OCI-LY3 (cell line): ENCODE measurements around the gene PVALB.

Source experiments
- H2AFZ ChIP-seq: fragments of 200-600, 300-600 bp; shearing (Covaris generic); 2 replicates; pipeline ENCODE4 v1.6.0; 2014; ENCODE audit warnings: antibody characterized with exemption, low read depth, low read length
- H3K27ac ChIP-seq: fragments of 200-600, 300-600 bp; sonication (generic); 2 replicates; pipeline ENCODE4 v1.5.1; 2014; ENCODE audit warnings: mild to moderate bottlenecking, low read length, moderate library complexity, mixed read lengths
- H3K27me3 ChIP-seq: fragments of 200-600, 300-600 bp; sonication (generic); 2 replicates; pipeline ENCODE4 v1.6.1; 2014; ENCODE audit warnings: low read depth, low read length, mixed read lengths
- H3K36me3 ChIP-seq: fragments of 200-600, 300-600 bp; sonication (generic); replicated peaks from 2 replicates; pipeline ENCODE3; 2014; ENCODE audit warnings: low read depth, low read length, mixed read lengths
- H3K4me1 ChIP-seq: fragments of 300-600, 200-600 bp; sonication (generic); 2 replicates; pipeline ENCODE4 v1.6.1; 2014; ENCODE audit warnings: low read length, mixed read lengths
- H3K4me2 ChIP-seq: fragments of 200-600, 300-600 bp; sonication (generic); 2 replicates; pipeline ENCODE4 v1.6.1; 2014; ENCODE audit warnings: low read length, mixed read lengths
- H3K4me3 ChIP-seq: fragments of 300-600, 200-600 bp; sonication (generic); 2 replicates; pipeline ENCODE4 v1.5.1; 2014; ENCODE audit warnings: antibody characterized with exemption, mild to moderate bottlenecking, low read length, moderate library complexity
- H3K79me2 ChIP-seq: fragments of 300-600, 200-600 bp; shearing (Covaris generic); 2 replicates; pipeline ENCODE4 v1.6.1; 2014; ENCODE audit warnings: mild to moderate bottlenecking, low read length, mixed read lengths
- H3K9ac ChIP-seq: fragments of 300-600, 200-600 bp; shearing (Covaris generic); 2 replicates; pipeline ENCODE4 v1.6.0; 2014; ENCODE audit warnings: mild to moderate bottlenecking, low read length, moderate library complexity
- H3K9me3 ChIP-seq: fragments of 200-600, 300-600 bp; shearing (Covaris generic); 2 replicates; pipeline ENCODE4 v1.6.1; 2014; ENCODE audit warnings: low read length, mixed read lengths; ENCODE audit not compliant: insufficient read depth
- H4K20me1 ChIP-seq: fragments of 200-600, 300-600 bp; sonication (generic); 2 replicates; pipeline ENCODE4 v1.6.1; 2016; ENCODE audit warnings: low read length, mixed read lengths; ENCODE audit not compliant: insufficient read depth
- CTCF ChIP-seq: fragments of 200-600, 300-600 bp; sonication (generic); IDR thresholded peaks from 2 replicates; pipeline ENCODE4 v1.5.1; 2014; ENCODE audit warnings: antibody characterized with exemption, low read length, low read depth
- EZH2phosphoT487 ChIP-seq: fragments of 200-600 bp; shearing (Covaris generic); IDR thresholded peaks from 2 replicates; pipeline ENCODE4 v1.6.1; 2018; ENCODE audit warnings: antibody characterized with exemption, mixed run types, low read depth

Gene PVALB

GRCh38 chr22:36860821-36861659 is 44.2 kb upstream of the PVALB start, which contains the start of gene NCF4:
Gene NCF4, plus strand, starts transcription at chr22:36861006. Its CDS starts 166 bp downstream, at chr22:36861172.
- Histone ChIP-seq H2AFZ (peak within 1 kb of the TSS; percentile 79), H3K4me2 (peak within 1 kb of the TSS; percentile 81), H3K27ac (peak within 1 kb of the TSS; percentile 92), H3K9me3 (no peaks in the 10 kb centered on the region), H3K27me3 (no peaks in the 10 kb centered on the region), H3K9ac (peak within 1 kb of the TSS; percentile 86), H3K4me1 (peaks cover 98% of the 10 kb centered on the region), H3K36me3 (peaks cover 8% of the 10 kb centered on the region), H4K20me1 (no peaks in the 10 kb centered on the region), H3K79me2 (no peaks in the 10 kb centered on the region), H3K4me3 (peak within 1 kb of the TSS; percentile 57)
- no peak for TF ChIP-seq EZH2phosphoT487

- Histone ChIP-seq H3K27ac (peak overlapping the region; percentile 92), H3K4me2 (peak overlapping the region; percentile 81), H3K4me3 (peak overlapping the region; percentile 28)
Observed at GRCh38 chr22:36860438-36860820, 43.6 kb upstream of the PVALB start.

GRCh38 chr22:36860017-36860416 is 43.2 kb upstream of the PVALB start:
- Histone ChIP-seq H3K4me2 (peak overlapping the region; percentile 81), H3K36me3 (peaks cover 8% of the 10 kb centered on the region), H3K9me3 (no peaks in the 10 kb centered on the region), H3K79me2 (no peaks in the 10 kb centered on the region), H3K4me1 (peaks cover 91% of the 10 kb centered on the region), H3K9ac (peak overlapping the region; percentile 86), H3K27ac (peak overlapping the region; percentile 92), H2AFZ (peak overlapping the region; percentile 79), H3K4me3 (peak overlapping the region; percentile 28; the same call in 1 of the 2 replicates), H3K27me3 (no peaks in the 10 kb centered on the region), H4K20me1 (no peaks in the 10 kb centered on the region)
- TF ChIP-seq CTCF (peak; percentile 39), EZH2phosphoT487 (no peak)

More at GRCh38 chr22:36860438-36860820, 43.6 kb upstream of the PVALB start:
- no peaks in the 10 kb centered on the region for H4K20me1 ChIP-seq
- H3K36me3 ChIP-seq: peaks cover 8% of the 10 kb centered on the region
- no peak overlapping the region for H2AFZ ChIP-seq
- TF ChIP-seq EZH2phosphoT487 (no peak), CTCF (no peak)
- no peaks in the 10 kb centered on the region for H3K9me3 ChIP-seq
- H3K27me3 ChIP-seq: no peaks in the 10 kb centered on the region
- H3K9ac ChIP-seq: peak overlapping the region; percentile 86
- peaks cover 95% of the 10 kb centered on the region for H3K4me1 ChIP-seq
- no peaks in the 10 kb centered on the region for H3K79me2 ChIP-seq

GRCh38 chr22:36858966-36859365 is 42.1 kb upstream of the PVALB start:
- H4K20me1 ChIP-seq: no peaks in the 10 kb centered on the region
- H3K4me3 ChIP-seq: no peak overlapping the region
- H3K27me3 ChIP-seq: no peaks in the 10 kb centered on the region
- peak overlapping the region; percentile 86 for H3K9ac ChIP-seq
- peak overlapping the region; percentile 81 for H3K4me2 ChIP-seq
- peak overlapping the region; percentile 92 for H3K27ac ChIP-seq
- H3K4me1 ChIP-seq: peaks cover 80% of the 10 kb centered on the region
- H3K36me3 ChIP-seq: peaks cover 6% of the 10 kb centered on the region
- no peaks in the 10 kb centered on the region for H3K79me2 ChIP-seq
- no peaks in the 10 kb centered on the region for H3K9me3 ChIP-seq
- H2AFZ ChIP-seq: peak overlapping the region; percentile 79
- TF ChIP-seq EZH2phosphoT487: no peak
- no peak for TF ChIP-seq CTCF
